ENCODE data around the gene NES.

The NES gene

DNA sequence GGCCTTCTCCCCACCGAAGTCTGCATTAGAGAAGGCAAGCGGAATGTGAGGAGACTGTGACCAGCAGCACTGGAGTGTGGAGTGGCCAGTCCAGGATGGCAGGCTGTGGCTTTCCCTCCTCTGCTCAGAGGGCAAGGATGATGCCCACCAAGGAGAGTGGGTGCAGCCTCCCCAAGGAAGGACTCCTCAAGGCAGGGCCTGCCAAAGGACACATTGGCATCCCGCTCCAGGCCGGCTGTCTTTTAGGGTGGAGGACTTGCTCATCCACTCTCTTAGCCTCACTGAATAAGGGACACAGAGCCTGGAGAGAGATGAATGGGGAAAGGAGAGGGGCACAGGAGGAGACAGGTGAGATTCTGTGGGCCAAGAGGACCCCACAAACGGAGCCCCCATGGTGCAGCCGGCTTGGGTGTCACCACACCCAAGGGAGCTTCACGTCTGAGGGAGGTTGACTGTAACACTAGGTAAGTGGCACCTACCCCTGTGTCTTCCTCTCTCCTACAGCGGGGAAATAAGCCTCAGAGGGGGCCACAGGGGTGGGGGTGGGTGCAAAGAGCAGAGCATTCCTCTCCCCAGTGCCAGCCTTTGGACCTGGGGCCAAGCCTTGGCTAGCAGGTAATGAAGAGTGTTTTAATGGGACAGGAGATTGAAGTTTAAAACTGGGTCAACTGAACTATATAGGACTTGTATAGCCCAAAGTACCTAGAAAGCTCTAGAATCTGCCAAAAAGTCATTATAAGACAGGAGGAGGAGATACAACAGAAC lies 4.2 kb upstream of the NES start:
- H3K4me1 Mint-ChIP-seq (ENCODE audit: low read depth) = peaks cover 32% of the 10 kb centered on the region
- H3K27ac Mint-ChIP-seq = no peak overlapping the region
- intact Hi-C loops (cut with micrococcal nuclease) = no loop called here
- no peak overlapping the region for H3K4me3 Mint-ChIP-seq
- H3K27me3 Mint-ChIP-seq = peaks cover 87% of the 10 kb centered on the region
- H3K9me3 Mint-ChIP-seq = no peaks in the 10 kb centered on the region
- H3K36me3 Mint-ChIP-seq (ENCODE audit: low read depth) = no peaks in the 10 kb centered on the region

DNA sequence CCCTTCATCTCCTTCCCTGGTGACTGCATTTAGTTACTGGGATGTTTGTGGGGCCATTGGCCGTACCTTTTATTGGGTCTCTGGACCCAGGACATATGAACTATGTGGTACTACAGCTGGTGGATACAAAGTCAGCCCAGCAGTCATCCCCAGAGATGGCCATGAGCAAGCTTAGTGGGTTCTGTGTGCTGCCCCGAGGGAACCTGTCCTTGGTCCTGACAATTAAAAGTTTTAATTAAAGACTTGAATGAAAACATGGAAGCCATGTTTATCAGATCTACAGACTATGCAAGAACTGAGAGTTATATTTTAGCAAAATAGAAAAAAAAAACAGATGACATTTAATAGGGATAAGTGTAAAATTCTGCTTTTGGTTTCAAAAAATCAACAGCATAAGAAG lies 2.8 kb upstream of the NES start:
- Mint-ChIP-seq H3K4me1 (ENCODE audit: low read depth) (peaks cover 32% of the 10 kb centered on the region), H3K4me3 (no peak overlapping the region), H3K27ac (no peak overlapping the region), H3K27me3 (peaks cover 93% of the 10 kb centered on the region), H3K36me3 (ENCODE audit: low read depth) (no peaks in the 10 kb centered on the region), H3K9me3 (no peaks in the 10 kb centered on the region)
- intact Hi-C loops (cut with micrococcal nuclease) = no loop called here

DNA sequence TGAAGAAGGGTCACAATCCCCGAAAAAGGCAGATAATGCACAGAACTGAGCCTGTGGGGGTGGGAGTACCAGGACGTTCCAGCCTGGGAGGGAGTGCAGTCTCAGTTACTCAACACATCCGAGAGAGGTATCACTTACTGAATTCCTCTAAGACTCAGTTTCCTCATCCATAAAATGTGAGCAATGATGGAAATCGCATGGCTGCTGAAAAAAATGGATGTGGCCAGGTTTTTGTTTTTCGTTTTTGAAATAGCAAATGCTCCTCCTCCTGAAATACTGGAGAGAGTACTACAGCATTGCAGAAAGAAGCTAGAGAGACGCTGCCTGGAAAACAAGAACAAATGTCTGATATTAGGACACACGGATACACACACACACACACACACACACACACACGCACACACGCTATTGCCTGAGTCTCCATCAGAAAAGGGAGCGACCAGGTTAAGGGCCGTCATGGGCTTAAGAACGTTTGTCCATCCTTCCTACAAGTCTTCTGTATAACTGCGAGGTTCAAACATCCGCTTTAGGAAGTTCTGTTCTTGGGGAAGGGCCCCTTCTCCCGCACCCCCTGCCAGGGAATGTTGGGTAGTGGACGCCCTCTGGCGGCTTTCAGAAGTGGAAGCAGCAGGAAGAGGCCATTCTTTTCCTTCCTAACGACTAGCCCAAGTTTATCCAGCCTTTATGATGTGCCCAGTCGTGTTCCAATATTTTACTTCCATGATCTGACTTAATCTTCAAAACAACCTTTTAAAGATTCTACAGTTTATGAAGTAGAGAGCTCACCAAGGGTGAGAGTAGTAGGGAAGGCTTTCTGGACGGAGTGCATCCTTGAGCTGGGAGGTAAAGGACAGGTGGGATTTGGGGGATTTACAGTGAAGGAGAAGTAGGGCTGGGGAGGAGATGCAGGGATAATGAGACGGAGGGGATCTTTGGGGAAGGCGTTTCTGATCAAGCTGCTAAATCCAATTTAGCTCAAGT lies 699 bp upstream of the NES start:
- peaks cover 22% of the 10 kb centered on the region for H3K4me1 Mint-ChIP-seq (ENCODE audit: low read depth)
- H3K27me3 Mint-ChIP-seq = peaks cover 96% of the 10 kb centered on the region
- intact Hi-C loops (cut with micrococcal nuclease) = loop anchor here (1.0 to 2.0 kb wide), 2 partner anchors 17 to 52 kb away; no protein-coding TSS in a partner anchor
- H3K4me3 Mint-ChIP-seq = no peak overlapping the region
- H3K9me3 Mint-ChIP-seq = no peaks in the 10 kb centered on the region
- no peaks in the 10 kb centered on the region for H3K36me3 Mint-ChIP-seq (ENCODE audit: low read depth)
- H3K27ac Mint-ChIP-seq = no peak overlapping the region

DNA sequence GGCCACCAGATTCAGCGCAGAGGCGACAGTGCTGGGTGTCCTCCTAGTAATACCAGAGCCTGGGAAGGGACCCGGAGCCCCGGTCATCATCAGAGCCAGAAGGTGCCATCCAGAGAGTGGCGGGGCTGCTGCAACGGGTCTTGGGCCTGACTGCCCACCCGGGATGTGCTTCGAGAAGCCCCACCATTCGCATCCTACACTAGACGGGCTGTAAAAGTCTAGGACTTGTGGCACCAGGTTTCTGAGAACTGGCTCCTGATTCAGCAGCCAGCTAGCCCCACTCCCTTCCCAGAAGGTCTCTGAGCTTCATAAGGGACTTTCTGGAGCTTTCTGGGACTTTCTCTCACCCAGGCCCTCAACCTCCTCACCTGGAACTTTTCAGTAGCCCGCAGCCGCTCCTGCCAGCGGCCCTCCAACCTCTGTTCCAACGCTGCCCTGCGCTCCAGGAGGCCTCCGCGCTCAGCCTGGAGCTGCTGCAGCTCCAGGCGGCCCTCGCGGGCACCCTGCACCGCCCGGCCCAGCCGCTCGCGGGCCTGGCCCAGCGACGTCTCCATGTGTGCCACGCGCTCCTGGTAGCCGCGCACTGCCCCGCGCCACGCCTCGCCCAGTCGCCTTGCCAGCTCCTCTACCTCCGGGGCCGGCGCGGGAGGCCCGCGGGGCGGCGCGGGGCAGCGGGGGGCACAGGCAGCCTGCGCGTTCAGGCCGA lies 940 bp downstream of the NES start:
- Mint-ChIP-seq H3K36me3 (ENCODE audit: low read depth) (no peaks in the 10 kb centered on the region), H3K4me3 (no peak overlapping the region), H3K4me1 (ENCODE audit: low read depth) (peaks cover 22% of the 10 kb centered on the region), H3K27me3 (peaks cover 98% of the 10 kb centered on the region), H3K27ac (no peak overlapping the region), H3K9me3 (no peaks in the 10 kb centered on the region)
- intact Hi-C loops (cut with micrococcal nuclease) = no loop called here

DNA sequence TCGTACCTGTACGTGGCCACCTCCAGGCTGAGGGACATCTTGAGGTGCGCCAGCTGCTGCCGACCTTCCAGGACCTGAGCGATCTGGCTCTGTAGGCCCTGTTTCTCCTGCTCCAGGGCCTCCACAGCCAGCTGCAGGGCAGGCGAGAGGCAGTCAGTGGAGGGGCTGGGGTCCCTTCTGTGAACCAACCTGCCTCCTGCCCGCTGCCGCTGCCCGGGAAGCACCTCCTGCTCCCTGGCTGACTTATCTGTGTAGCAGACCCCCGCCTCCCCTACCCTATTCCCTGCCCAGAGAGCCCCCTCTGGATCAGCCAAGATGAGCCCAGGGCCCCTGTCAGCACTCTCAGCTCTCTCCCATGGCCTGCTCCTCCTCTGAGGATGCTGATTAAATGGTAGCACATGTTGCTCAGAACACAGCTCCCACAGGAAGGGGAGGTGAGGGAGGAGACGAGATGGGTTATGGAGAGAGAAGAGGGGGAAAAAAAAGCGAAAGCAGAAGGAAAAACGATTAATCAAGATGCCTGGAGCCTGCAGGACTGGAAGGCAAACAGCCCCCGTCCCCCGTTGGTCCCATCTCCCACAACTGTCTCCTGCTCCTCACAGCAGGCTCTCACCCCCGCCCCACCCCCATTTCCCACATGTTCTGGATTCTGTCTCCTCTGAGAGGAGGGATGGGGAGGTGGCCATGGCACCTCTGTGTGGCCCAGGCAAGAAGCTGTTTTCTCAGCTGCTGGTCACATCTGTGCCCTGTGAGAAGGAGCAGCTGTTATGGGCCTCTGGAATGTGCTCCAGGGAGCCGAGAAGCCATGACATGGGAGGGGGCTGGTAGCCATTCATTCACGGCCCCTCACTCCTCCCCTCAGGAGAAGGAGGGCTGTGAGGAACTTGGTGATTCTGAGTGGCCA lies 1.7 kb downstream of the NES start:
- peaks cover 98% of the 10 kb centered on the region for H3K27me3 Mint-ChIP-seq
- no peaks in the 10 kb centered on the region for H3K36me3 Mint-ChIP-seq (ENCODE audit: low read depth)
- H3K27ac Mint-ChIP-seq = no peak overlapping the region
- peaks cover 22% of the 10 kb centered on the region for H3K4me1 Mint-ChIP-seq (ENCODE audit: low read depth)
- H3K9me3 Mint-ChIP-seq = no peaks in the 10 kb centered on the region
- intact Hi-C loops (cut with micrococcal nuclease) = no loop called here
- no peak overlapping the region for H3K4me3 Mint-ChIP-seq

DNA sequence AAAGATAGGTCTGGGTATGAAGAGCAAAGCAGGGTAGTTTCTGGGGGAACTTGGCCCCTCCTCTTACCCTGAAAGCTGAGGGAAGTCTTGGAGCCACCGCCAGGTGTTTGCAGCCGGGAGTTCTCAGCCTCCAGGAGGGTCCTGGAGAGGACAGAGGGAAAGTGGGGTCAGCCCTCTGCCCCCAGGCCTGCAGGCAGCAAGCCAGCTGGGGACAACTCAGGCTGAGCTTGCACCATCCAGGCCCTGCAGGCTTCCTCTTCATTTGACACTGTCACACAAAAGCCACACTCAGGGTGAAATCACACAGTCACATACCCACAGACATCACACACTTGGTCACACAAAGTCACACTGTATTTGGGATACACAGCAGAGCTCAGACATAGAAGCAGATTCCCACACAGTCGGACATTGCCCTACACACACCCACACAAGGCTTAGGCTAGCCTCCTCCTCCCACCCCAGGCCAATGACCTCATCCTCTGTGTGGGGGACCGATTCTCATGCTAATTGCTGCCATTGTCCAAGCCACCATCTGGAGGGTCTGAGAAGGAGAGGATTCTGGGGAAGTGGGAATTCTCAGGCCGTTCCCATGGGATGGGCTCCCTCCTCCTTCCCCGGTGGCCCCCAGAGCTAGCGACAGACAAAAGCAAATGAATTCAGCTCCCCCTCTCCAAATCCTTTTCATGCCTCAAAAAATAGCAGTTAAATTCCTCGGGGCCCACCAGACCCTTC lies 3.7 kb downstream of the NES start:
- H3K9me3 Mint-ChIP-seq = no peaks in the 10 kb centered on the region
- no peaks in the 10 kb centered on the region for H3K36me3 Mint-ChIP-seq (ENCODE audit: low read depth)
- H3K27ac Mint-ChIP-seq = no peak overlapping the region
- peaks cover 22% of the 10 kb centered on the region for H3K4me1 Mint-ChIP-seq (ENCODE audit: low read depth)
- H3K4me3 Mint-ChIP-seq = no peak overlapping the region
- intact Hi-C loops (cut with micrococcal nuclease) = no loop called here
- peaks cover 91% of the 10 kb centered on the region for H3K27me3 Mint-ChIP-seq

DNA sequence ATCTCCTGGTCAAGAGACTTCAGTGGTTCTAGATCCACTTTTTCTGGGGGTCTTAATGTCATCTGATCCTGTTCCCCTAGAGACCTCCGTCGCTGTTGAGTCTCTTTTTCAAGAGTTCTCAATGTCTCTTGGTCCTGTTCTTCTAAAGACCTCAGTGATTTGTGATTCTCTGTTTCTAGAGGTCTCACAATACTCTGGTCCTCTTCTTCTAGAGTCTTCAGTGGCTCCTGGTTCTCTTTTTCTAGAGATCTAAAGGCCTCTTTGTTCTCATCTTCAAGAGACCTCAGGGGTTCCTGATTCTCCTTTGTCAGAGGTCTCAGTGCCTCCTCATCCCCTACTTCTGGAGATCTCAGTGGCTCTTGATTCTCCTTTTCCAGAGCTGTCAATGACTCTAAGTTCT lies 5.4 kb downstream of the NES start:
- Mint-ChIP-seq H3K4me3 (no peak overlapping the region), H3K27me3 (peaks cover 75% of the 10 kb centered on the region), H3K36me3 (ENCODE audit: low read depth) (no peaks in the 10 kb centered on the region), H3K4me1 (ENCODE audit: low read depth) (peaks cover 8% of the 10 kb centered on the region), H3K27ac (no peak overlapping the region), H3K9me3 (no peaks in the 10 kb centered on the region)
- intact Hi-C loops (cut with micrococcal nuclease) = no loop called here

DNA sequence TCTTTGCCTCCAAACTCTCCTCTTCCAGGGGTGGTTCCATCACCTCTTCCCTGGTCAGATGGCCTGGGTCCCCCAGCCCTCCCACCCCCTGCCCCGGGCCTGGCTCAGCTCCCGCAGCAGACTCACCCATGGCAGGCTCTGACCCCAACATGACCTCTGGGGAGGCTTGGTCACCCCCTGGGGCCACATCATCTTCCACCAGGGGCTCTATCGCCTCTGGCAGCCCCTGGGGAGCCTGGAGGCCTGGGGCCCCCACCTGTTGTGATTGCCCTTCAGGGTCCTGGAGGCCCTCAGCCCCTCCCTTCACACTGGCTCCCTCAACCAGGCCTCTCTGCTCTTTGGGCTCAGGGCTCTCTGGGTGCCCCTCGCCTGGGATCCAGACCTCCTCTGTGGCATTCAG lies 6.4 kb downstream of the NES start:
- Mint-ChIP-seq H3K9me3 (no peaks in the 10 kb centered on the region), H3K4me3 (no peak overlapping the region), H3K4me1 (ENCODE audit: low read depth) (peaks cover 15% of the 10 kb centered on the region), H3K36me3 (ENCODE audit: low read depth) (no peaks in the 10 kb centered on the region), H3K27me3 (peaks cover 76% of the 10 kb centered on the region), H3K27ac (no peak overlapping the region)
- intact Hi-C loops (cut with micrococcal nuclease) = no loop called here

DNA sequence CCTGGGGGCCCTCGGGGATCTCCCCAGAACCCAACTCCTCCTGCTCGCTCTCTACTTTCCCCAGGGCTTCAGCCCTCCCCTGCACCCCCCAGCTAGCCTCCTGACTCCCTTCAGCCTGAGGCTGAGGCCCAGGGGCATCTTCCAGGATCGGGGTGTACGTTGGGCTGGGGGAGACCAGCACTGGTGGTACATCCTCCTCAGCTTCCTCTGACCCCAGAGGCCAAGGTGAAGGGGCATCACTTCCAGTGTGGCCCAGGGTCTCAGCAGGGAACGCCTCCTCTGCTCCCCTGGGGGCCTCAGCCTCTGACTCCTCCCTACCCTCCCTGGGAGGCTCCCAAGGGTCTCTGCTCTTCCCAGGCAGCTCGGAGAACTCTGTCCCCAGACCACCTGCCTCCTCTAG lies 6.8 kb downstream of the NES start:
- no peak overlapping the region for H3K27ac Mint-ChIP-seq
- H3K27me3 Mint-ChIP-seq = peaks cover 76% of the 10 kb centered on the region
- H3K4me3 Mint-ChIP-seq = no peak overlapping the region
- no peaks in the 10 kb centered on the region for H3K36me3 Mint-ChIP-seq (ENCODE audit: low read depth)
- intact Hi-C loops (cut with micrococcal nuclease) = no loop called here
- H3K9me3 Mint-ChIP-seq = no peaks in the 10 kb centered on the region
- peaks cover 19% of the 10 kb centered on the region for H3K4me1 Mint-ChIP-seq (ENCODE audit: low read depth)

DNA sequence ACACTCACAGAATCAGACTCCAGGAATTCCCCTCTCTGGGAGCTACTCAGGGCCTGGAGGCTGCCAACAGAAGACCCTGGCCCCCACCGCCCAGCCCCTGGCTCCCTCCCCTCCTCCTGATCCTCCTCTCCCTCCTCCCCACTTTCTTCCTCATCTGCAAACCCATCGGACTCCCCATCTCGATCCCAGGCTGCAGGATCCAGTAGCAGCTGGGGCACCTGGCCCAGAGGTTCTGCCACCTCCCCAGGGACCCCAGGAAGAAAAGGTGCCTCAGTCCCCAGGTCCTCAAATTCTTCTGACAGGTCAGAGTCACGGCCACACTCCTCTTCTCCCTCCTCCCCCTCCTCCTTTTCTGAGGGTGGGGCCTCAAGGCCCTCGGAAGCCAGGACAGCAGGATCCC lies 7.4 kb downstream of the NES start:
- H3K27ac Mint-ChIP-seq = no peak overlapping the region

DNA sequence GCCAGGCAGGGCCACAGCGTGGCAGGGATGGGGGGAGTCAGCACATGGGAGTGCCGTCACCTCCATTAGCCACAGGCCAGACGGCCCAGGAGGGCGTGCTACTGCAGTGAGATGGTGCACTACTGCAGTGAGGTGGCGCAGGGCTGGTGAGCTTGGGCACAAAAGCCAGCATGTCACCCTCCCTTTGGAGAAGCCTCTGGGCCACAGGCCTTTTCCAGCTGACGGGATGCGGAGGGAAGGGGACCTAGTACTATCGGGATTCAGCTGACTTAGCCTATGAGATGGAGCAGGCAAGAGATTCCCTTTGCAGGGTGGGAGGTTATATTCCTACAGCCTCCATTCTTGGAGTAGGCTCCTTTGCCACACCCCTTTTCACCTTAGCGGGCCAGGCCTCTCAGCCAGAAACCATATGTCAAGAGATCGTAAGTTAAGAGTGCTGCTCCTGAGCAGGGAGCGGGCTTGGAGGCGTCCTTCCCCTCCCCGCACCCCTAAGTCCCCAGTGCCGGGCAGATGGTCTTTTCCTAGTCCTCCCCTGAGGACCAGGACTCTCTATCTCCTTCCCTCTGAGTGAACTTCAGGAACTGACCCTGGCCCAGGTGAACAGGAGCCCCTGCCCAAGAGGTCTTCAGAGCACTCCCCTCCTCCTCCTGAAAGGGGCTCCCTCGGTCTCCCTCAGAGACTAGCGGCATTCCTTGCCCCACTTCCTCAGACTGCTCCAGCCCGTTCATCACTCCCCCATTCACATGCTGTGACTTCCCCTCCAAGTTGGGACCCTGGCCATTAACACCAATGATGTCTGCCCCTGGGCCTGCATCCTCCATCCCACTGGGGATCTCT lies 8.2 kb downstream of the NES start:
- no peak overlapping the region for H3K4me3 Mint-ChIP-seq
- intact Hi-C loops (cut with micrococcal nuclease) = no loop called here
- no peak overlapping the region for H3K27ac Mint-ChIP-seq
- H3K4me1 Mint-ChIP-seq (ENCODE audit: low read depth) = peaks cover 32% of the 10 kb centered on the region
- H3K36me3 Mint-ChIP-seq (ENCODE audit: low read depth) = no peaks in the 10 kb centered on the region
- H3K27me3 Mint-ChIP-seq = peaks cover 72% of the 10 kb centered on the region
- H3K9me3 Mint-ChIP-seq = no peaks in the 10 kb centered on the region

More for the DNA sequence above, 7.4 kb downstream of the NES start:
- no peak overlapping the region for H3K4me3 Mint-ChIP-seq
- intact Hi-C loops (cut with micrococcal nuclease) = no loop called here
- no peaks in the 10 kb centered on the region for H3K9me3 Mint-ChIP-seq
- peaks cover 73% of the 10 kb centered on the region for H3K27me3 Mint-ChIP-seq
- H3K36me3 Mint-ChIP-seq (ENCODE audit: low read depth) = no peaks in the 10 kb centered on the region
- peaks cover 25% of the 10 kb centered on the region for H3K4me1 Mint-ChIP-seq (ENCODE audit: low read depth)

All from dendritic cell treated with granulocyte-macrophage colony-stimulating factor and Interleukin-4, amounts not matched to agents 40 ng/mL and 50 ng/mL, for 4 days (primary cell).